SK-N-SH (cell line): ENCODE measurements around the gene DCTN3. TPM values are rescaled to one million over a fixed set of nuclear protein-coding genes. Genes with fewer than 3 reads are reported as not detected.

Experiments
- CTCF ChIA-PET: fragments of 300-600, 350-600 bp; formaldehyde crosslinking; extraction: SDS; loops from one replicate; lab custom pipeline; 2021; lab: Yijun Ruan, JAX
- POLR2A ChIA-PET: fragments of 350-600 bp; sonication (Branson Sonifier 250); formaldehyde crosslinking; extraction: SDS; loops from one replicate; lab custom pipeline; 2020; ENCODE audit warnings: antibody characterized with exemption, inconsistent platforms; lab: Yijun Ruan, JAX
- DNase-seq: peaks from one replicate; pipeline ENCODE4 v3.0.0; 2012
- H2AFZ ChIP-seq: fragments of 200-600 bp; sonication (generic); 2 replicates; pipeline ENCODE4 v1.8.1; 2016; ENCODE audit warnings: antibody characterized with exemption, mild to moderate bottlenecking, low read depth
- H3F3A ChIP-seq: fragments of 200-600 bp; sonication (generic); replicated peaks from 2 replicates; pipeline ENCODE3; 2016; ENCODE audit warnings: antibody characterized with exemption, mild to moderate bottlenecking; ENCODE audit not compliant: insufficient read depth
- H3K27ac ChIP-seq, 2 experiments: fragments of 200-500 bp in 1 of 2; fragments of 200-600 bp in 1 of 2; sonication (Bioruptor generic) in 1 of 2; sonication (generic), shearing (Covaris generic) in 1 of 2; 2 replicates each; pipeline versions ENCODE4 v1.5.1 to v1.6.1; 2014 to 2016; ENCODE audit warnings: low read depth in 2 of 2, inconsistent platforms in 1 of 2, low read length in 1 of 2, mild to moderate bottlenecking in 1 of 2, mixed read lengths in 1 of 2
- H3K27me3 ChIP-seq: fragments of 200-600 bp; sonication (generic), shearing (Covaris generic); 2 replicates; pipeline ENCODE4 v1.6.1; 2016; ENCODE audit warnings: mixed run types; ENCODE audit not compliant: insufficient read depth
- H3K36me3 ChIP-seq, 2 experiments: fragments of 200-500 bp in 1 of 2; fragments of 200-600 bp in 1 of 2; sonication (Bioruptor generic) in 1 of 2; sonication (generic) in 1 of 2; replicated peaks in 1 of 2; 2 replicates each; pipeline versions ENCODE3 to v1.5.1; 2014 to 2016; ENCODE audit warnings: low read length in 1 of 2, mild to moderate bottlenecking in 1 of 2; ENCODE audit not compliant: insufficient read depth in 2 of 2, control insufficient read depth in 1 of 2
- H3K4me1 ChIP-seq, 2 experiments: fragments of 200-500 bp in 1 of 2; fragments of 200-600 bp in 1 of 2; sonication (Bioruptor generic) in 1 of 2; sonication (generic), shearing (Covaris generic) in 1 of 2; 2 replicates each; pipeline versions ENCODE4 v1.5.1 to v1.6.1; 2014 to 2016; ENCODE audit warnings: low read depth in 1 of 2, low read length in 1 of 2, mixed run types in 1 of 2; ENCODE audit not compliant: insufficient read depth in 2 of 2, control insufficient read depth in 1 of 2
- H3K4me2 ChIP-seq: fragments of 200-600 bp; sonication (generic), shearing (Covaris generic); 2 replicates; pipeline ENCODE4 v1.6.1; 2017; ENCODE audit warnings: mixed run types
- H3K4me3 ChIP-seq, 2 experiments: fragments of 200-500 bp in 1 of 2; fragments of 200-600 bp in 1 of 2; sonication (Bioruptor generic) in 1 of 2; sonication (generic), shearing (Covaris generic) in 1 of 2; 2 replicates each; pipeline versions ENCODE4 v1.5.1 to v1.8.1; 2014 to 2016; ENCODE audit warnings: low read depth in 2 of 2, inconsistent platforms in 1 of 2, low read length in 1 of 2, mild to moderate bottlenecking in 1 of 2, mixed read lengths in 1 of 2, moderate library complexity in 1 of 2
- H3K79me2 ChIP-seq: fragments of 200-600 bp; sonication (generic); 2 replicates; pipeline ENCODE4 v1.8.1; 2017; ENCODE audit warnings: mild to moderate bottlenecking; ENCODE audit not compliant: insufficient read depth
- H3K9ac ChIP-seq: fragments of 200-600 bp; sonication (generic); 2 replicates; pipeline ENCODE4 v1.6.1; 2017; ENCODE audit warnings: mixed run types
- H3K9me2 ChIP-seq: fragments of 200-600 bp; sonication (generic); 2 replicates; pipeline ENCODE4 v1.6.1; 2017; ENCODE audit warnings: mixed run types
- H3K9me3 ChIP-seq: fragments of 200-600 bp; sonication (generic); 2 replicates; pipeline ENCODE4 v1.6.1; 2017; ENCODE audit warnings: mixed run types, mild to moderate bottlenecking, moderate library complexity
- H4K20me1 ChIP-seq: fragments of 200-600 bp; sonication (generic); 2 replicates; pipeline ENCODE4 v1.6.1; 2017; ENCODE audit warnings: mild to moderate bottlenecking, mixed run types; ENCODE audit not compliant: insufficient read depth
- CHD2 ChIP-seq: fragments of 150-350 bp; IDR thresholded peaks from 2 replicates; pipeline ENCODE4 v1.6.1; 2018; ENCODE audit warnings: low read length; ENCODE audit not compliant: partially characterized antibody
- EP300 ChIP-seq, 2 experiments: IDR thresholded peaks; 2 replicates each; pipeline versions ENCODE4 v1.4.0 to v1.6.1; 2012; ENCODE audit warnings: borderline replicate concordance in 1 of 2, low read depth in 1 of 2, low read length in 1 of 2
- EZH2phosphoT487 ChIP-seq: fragments of 200-600 bp; sonication (generic); IDR thresholded peaks from 2 replicates; pipeline ENCODE4 v1.6.1; 2017; ENCODE audit warnings: low read depth, mixed run types, mild to moderate bottlenecking, antibody characterized with exemption, moderate library complexity, borderline replicate concordance
- FOSL2 ChIP-seq: IDR thresholded peaks from 2 replicates; pipeline ENCODE4 v1.4.0; 2012; ENCODE audit warnings: low read depth, mild to moderate bottlenecking, moderate library complexity, borderline replicate concordance
- FOXJ3 ChIP-seq: sonication (generic); formaldehyde crosslinking; IDR thresholded peaks from 2 replicates; pipeline ENCODE4 v1.5.1; 2020; ENCODE audit warnings: mild to moderate bottlenecking, missing genetic modification reagents
- FOXM1 ChIP-seq: IDR thresholded peaks from 2 replicates; pipeline ENCODE4 v1.4.0; 2012; ENCODE audit warnings: low read depth, mild to moderate bottlenecking
- GABPA ChIP-seq: IDR thresholded peaks from 2 replicates; pipeline ENCODE4 v1.4.0; 2012; ENCODE audit warnings: low read depth, mild to moderate bottlenecking
- JUND ChIP-seq: IDR thresholded peaks from 2 replicates; pipeline ENCODE4 v1.4.0; 2012
- MEF2A ChIP-seq: IDR thresholded peaks from 2 replicates; pipeline ENCODE4 v1.4.0; 2012; ENCODE audit warnings: low read depth, borderline replicate concordance
- NFIC ChIP-seq: IDR thresholded peaks from 2 replicates; pipeline ENCODE4 v1.4.0; 2012; ENCODE audit warnings: borderline replicate concordance
- NRF1 ChIP-seq: IDR thresholded peaks from 2 replicates; pipeline ENCODE4 v1.6.1; 2012; ENCODE audit warnings: low read depth, mild to moderate bottlenecking, low read length
- POLR2AphosphoS5 ChIP-seq: IDR thresholded peaks from 2 replicates; pipeline ENCODE4 v1.6.1; 2012; ENCODE audit warnings: low read depth, low read length
- RAD21 ChIP-seq: IDR thresholded peaks from 2 replicates; pipeline ENCODE4 v1.6.1; 2012; ENCODE audit warnings: mild to moderate bottlenecking, low read length
- RCOR1 ChIP-seq: fragments of 150-350 bp; IDR thresholded peaks from 2 replicates; pipeline ENCODE4 v1.6.1; 2017; ENCODE audit warnings: antibody characterized with exemption, low read length
- RFX5 ChIP-seq: IDR thresholded peaks from 2 replicates; pipeline ENCODE4 v1.6.1; 2012; ENCODE audit warnings: mild to moderate bottlenecking, improper control_type of control experiment, low read length
- RXRA ChIP-seq: IDR thresholded peaks from 2 replicates; pipeline ENCODE4 v1.4.0; 2012; ENCODE audit warnings: low read depth, mild to moderate bottlenecking, borderline replicate concordance
- SIN3A ChIP-seq: IDR thresholded peaks from 2 replicates; pipeline ENCODE4 v1.6.1; 2012; ENCODE audit warnings: low read depth, mild to moderate bottlenecking, low read length, moderate library complexity, borderline replicate concordance
- SMC3 ChIP-seq: IDR thresholded peaks from 2 replicates; pipeline ENCODE4 v1.6.1; 2012; ENCODE audit warnings: low read depth, low read length, improper control_type of control experiment
- TEAD4 ChIP-seq: IDR thresholded peaks from 2 replicates; pipeline ENCODE4 v1.4.0; 2012; ENCODE audit warnings: mild to moderate bottlenecking, borderline replicate concordance; ENCODE audit not compliant: insufficient read depth
- USF2 ChIP-seq: fragments of 150-350 bp; IDR thresholded peaks from 2 replicates; pipeline ENCODE4 v1.6.1; 2017; ENCODE audit warnings: antibody characterized with exemption, low read length, low read depth, borderline replicate concordance
- YY1 ChIP-seq: IDR thresholded peaks from 2 replicates; pipeline ENCODE4 v1.4.0; 2012; ENCODE audit warnings: low read depth, mild to moderate bottlenecking
- WGBS: methylation state at CpG from one replicate; pipeline ENCODE4 v1.1.6; 2017; ENCODE audit warnings: low lambda C conversion rate; 5-methylcytosine and 5-hydroxymethylcytosine counted together
- polyA plus RNA-seq, 3 experiments: library from polyadenylated mRNA; depleted of rRNA; stranded (reverse); fragments of >200 nt; gene quantifications; 2 replicates each; pipeline ENCODE4 v1.2.3, GENCODE V29; 2012
- TF ChIP-seq, protein P1 (sequence below): fragments of 200-600 bp; sonication (generic); IDR thresholded peaks from 2 replicates; pipeline ENCODE4 v1.6.1; 2017; ENCODE audit warnings: antibody characterized with exemption, mild to moderate bottlenecking, moderate library complexity
- TF ChIP-seq, protein P2 (sequence below): fragments of 150-350 bp; IDR thresholded peaks from 2 replicates; pipeline ENCODE4 v1.6.1; 2016; ENCODE audit warnings: mild to moderate bottlenecking, low read depth, low read length

Gene DCTN3
- polyA plus RNA-seq, 1 of the 3 experiments (the other 2 are of a cell fraction): 300 TPM

- CTCF ChIA-PET: interaction anchor here (0.6 to 9.8 kb wide), 78 partner anchors 9 to 362 kb away, joined by 3 to 507 read pairs (median 6); partner anchors contain the start of genes DCTN3, ENHO, MYORG and RPP25L
- WGBS: 57% methylated on average over 26 of the region's 60 CpGs
- Histone ChIP-seq H3K9ac (no peak overlapping the region), H3K79me2 (no peaks in the 10 kb centered on the region), H3K4me1 (peaks cover 0 to 29% of the 10 kb centered on the region in 2 experiments; a peak in 1 of 4 replicates), H3K9me3 (no peaks in the 10 kb centered on the region), H3K27me3 (peaks cover 43% of the 10 kb centered on the region), H3K27ac (no peak overlapping the region), H3K9me2 (no peaks in the 10 kb centered on the region), H4K20me1 (0 out of 2 replicates have a peak, but pooled peaks cover 4% of the 10 kb centered on the region), H3K36me3 (no peaks in the 10 kb centered on the region), H3K4me2 (no peak overlapping the region), H3F3A (no peaks in the 10 kb centered on the region), H3K4me3 (peak overlapping the region in 1 of 2 experiments; percentile 46; a peak in 1 of 4 replicates), H2AFZ (no peak overlapping the region)
- peak; percentile 95 for DNase-seq
- TF ChIP-seq SMC3: peak; percentile 99
- no peak for TF ChIP-seq SIN3A
- no peak for TF ChIP-seq RFX5
- no peak for TF ChIP-seq POLR2AphosphoS5
- TF ChIP-seq, protein P1, sequence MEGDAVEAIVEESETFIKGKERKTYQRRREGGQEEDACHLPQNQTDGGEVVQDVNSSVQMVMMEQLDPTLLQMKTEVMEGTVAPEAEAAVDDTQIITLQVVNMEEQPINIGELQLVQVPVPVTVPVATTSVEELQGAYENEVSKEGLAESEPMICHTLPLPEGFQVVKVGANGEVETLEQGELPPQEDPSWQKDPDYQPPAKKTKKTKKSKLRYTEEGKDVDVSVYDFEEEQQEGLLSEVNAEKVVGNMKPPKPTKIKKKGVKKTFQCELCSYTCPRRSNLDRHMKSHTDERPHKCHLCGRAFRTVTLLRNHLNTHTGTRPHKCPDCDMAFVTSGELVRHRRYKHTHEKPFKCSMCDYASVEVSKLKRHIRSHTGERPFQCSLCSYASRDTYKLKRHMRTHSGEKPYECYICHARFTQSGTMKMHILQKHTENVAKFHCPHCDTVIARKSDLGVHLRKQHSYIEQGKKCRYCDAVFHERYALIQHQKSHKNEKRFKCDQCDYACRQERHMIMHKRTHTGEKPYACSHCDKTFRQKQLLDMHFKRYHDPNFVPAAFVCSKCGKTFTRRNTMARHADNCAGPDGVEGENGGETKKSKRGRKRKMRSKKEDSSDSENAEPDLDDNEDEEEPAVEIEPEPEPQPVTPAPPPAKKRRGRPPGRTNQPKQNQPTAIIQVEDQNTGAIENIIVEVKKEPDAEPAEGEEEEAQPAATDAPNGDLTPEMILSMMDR: peak; percentile 75
- TF ChIP-seq FOXM1: no peak
- peak; percentile 95 for TF ChIP-seq RAD21
- TF ChIP-seq TEAD4: no peak
- TF ChIP-seq CHD2: peak; percentile 41
- no peak for TF ChIP-seq USF2
- TF ChIP-seq, protein P2, sequence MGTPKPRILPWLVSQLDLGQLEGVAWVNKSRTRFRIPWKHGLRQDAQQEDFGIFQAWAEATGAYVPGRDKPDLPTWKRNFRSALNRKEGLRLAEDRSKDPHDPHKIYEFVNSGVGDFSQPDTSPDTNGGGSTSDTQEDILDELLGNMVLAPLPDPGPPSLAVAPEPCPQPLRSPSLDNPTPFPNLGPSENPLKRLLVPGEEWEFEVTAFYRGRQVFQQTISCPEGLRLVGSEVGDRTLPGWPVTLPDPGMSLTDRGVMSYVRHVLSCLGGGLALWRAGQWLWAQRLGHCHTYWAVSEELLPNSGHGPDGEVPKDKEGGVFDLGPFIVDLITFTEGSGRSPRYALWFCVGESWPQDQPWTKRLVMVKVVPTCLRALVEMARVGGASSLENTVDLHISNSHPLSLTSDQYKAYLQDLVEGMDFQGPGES: no peak
- no peak for TF ChIP-seq GABPA
- no peak for TF ChIP-seq EZH2phosphoT487
- no peak for TF ChIP-seq EP300 (IDR thresholded peaks at IDR 0.05; ENCODE audit: borderline replicate concordance in 1 of 2, low read depth in 1 of 2, low read length in 1 of 2)
- TF ChIP-seq NFIC: no peak
- no peak for TF ChIP-seq FOSL2
- TF ChIP-seq RCOR1: no peak
- no peak for TF ChIP-seq FOXJ3 (CRISPR knock-in tag)
- TF ChIP-seq MEF2A: no peak
- no peak for TF ChIP-seq YY1
- no peak for TF ChIP-seq JUND
- no peak for TF ChIP-seq RXRA
- no peak for TF ChIP-seq NRF1
- TF ChIP-seq, all 33 proteins: peak for 4
- POLR2A ChIA-PET: interaction anchor here (1.6 kb wide), 1 partner anchor 36 kb away, joined by 4 read pairs; no protein-coding TSS in a partner anchor
These were observed 28.9 kb downstream of the DCTN3 start for GRCh38 chr9:34591248-34591916.
